ENCODE measurements around the gene PDE7B. TPM values are rescaled to one million over a fixed set of nuclear protein-coding genes. Genes with fewer than 3 reads are reported as not detected.

PDE7B gene
- total and polyA plus RNA-seq, 2 of the 8 experiments (the other 6 are each of a cell fraction or from before 2014, with no cell fraction given): not detected

- Histone ChIP-seq H3K36me3 (ENCODE audit: control insufficient read depth in 2 of 4, insufficient read depth in 4 of 4, low read length in 3 of 4) (no peaks in the 10 kb centered on the region), H3K23ac (ENCODE audit: insufficient read length) (no peak overlapping the region), H2BK15ac (ENCODE audit: low read length) (no peak overlapping the region), H3K9me3 (ENCODE audit: insufficient read depth in 2 of 2, low read depth in 1 of 2, low read length in 1 of 2) (no peaks in the 10 kb centered on the region), H4K91ac (replicated peaks; ENCODE audit: insufficient read length, low read length) (no peak overlapping the region), H3K79me2 (ENCODE audit: control insufficient read depth in 1 of 2, insufficient read depth in 2 of 2, low read length in 2 of 2) (no peaks in the 10 kb centered on the region), H2BK5ac (ENCODE audit: low read depth, low read length) (no peak overlapping the region), H3K23me2 (ENCODE audit: low read depth, low read length) (no peaks in the 10 kb centered on the region; the same call in 1 of the 2 replicates), H3K56ac (replicated peaks; ENCODE audit: insufficient read length, low read depth, low read length) (no peak overlapping the region), H3K4me2 (ENCODE audit: insufficient read depth in 1 of 2, low read depth in 2 of 2, low read length in 2 of 2) (no peak overlapping the region), H3K4me1 (replicated peaks in 1 of 4; ENCODE audit: control insufficient read depth in 3 of 4, insufficient read depth in 4 of 4, low read length in 3 of 4) (no peaks in the 10 kb centered on the region), H4K8ac (ENCODE audit: extremely low read depth, insufficient read depth, low read length) (no peak overlapping the region), H2AFZ (ENCODE audit: low read length) (peak overlapping the region; percentile 10; the same call in 1 of the 2 replicates), H3K14ac (ENCODE audit: insufficient read length) (no peak overlapping the region), H3K27me3 (replicated peaks in 1 of 4; ENCODE audit: control insufficient read depth in 3 of 4, extremely low read depth in 1 of 4, insufficient read depth in 3 of 4, low read length in 3 of 4) (no peaks in the 10 kb centered on the region), H2BK120ac (replicated peaks; ENCODE audit: low read depth, low read length) (no peak overlapping the region), H4K20me1 (replicated peaks in 1 of 2; ENCODE audit: control insufficient read depth in 1 of 2, insufficient read depth in 2 of 2, low read length in 2 of 2) (no peaks in the 10 kb centered on the region), H2AK5ac (ENCODE audit: low read depth, low read length) (no peak overlapping the region), H3K9ac (replicated peaks in 1 of 4; ENCODE audit: extremely low read depth in 1 of 4, low read depth in 3 of 4, low read length in 3 of 4) (no peak overlapping the region), H3K27ac (ENCODE audit: low read depth, low read length) (no peak overlapping the region), H2BK12ac (ENCODE audit: low read depth, low read length) (no peak overlapping the region), H3K4ac (replicated peaks; ENCODE audit: insufficient read length, low read depth, low read length) (no peak overlapping the region), H2BK20ac (ENCODE audit: low read length) (no peak overlapping the region), H3K18ac (ENCODE audit: extremely low read depth, low read length) (no peak overlapping the region), H3K79me1 (ENCODE audit: low read depth, low read length) (no peaks in the 10 kb centered on the region), H4K5ac (ENCODE audit: insufficient read length, low read depth, low read length) (no peak overlapping the region), H3K4me3 (ENCODE audit: extremely low read depth in 1 of 4, insufficient read depth in 2 of 4, low read depth in 3 of 4, low read length in 4 of 4) (no peak overlapping the region)
- ChIA-PET CTCF (ENCODE audit: partially characterized antibody) (interaction anchor here (0.6 to 2.1 kb wide), 7 partner anchors 9 to 376 kb away, joined by 3 to 5 read pairs (median 3); partner anchors contain the start of gene PDE7B), POLR2A (ENCODE audit: partially characterized antibody) (no interaction called here)
- FAIRE-seq (no peak), DNase-seq (ENCODE audit: low read depth in 1 of 2, low spot score in 2 of 2) (no peak)
- 96% methylated on average over 2 of the region's 2 CpGs; no CpG with 5 or more reads in 1 of the 2 experiments for WGBS, 2 experiments (ENCODE audit: extremely low coverage in 1 of 2, insufficient coverage in 1 of 2, insufficient read length in 1 of 2, insufficient replicate concordance in 2 of 2, low coverage in 1 of 2, low lambda C conversion rate in 2 of 2, missing lambda C conversion rate in 1 of 2)
- TF ChIP-seq TAF1 (IDR thresholded peaks at IDR 0.05; ENCODE audit: low read depth, low read length): no peak
- TF ChIP-seq TAF7 (optimal IDR thresholded peaks at IDR 0.05; ENCODE audit: borderline replicate concordance, low read depth, low read length): no peak
- TF ChIP-seq NANOG (IDR thresholded peaks at IDR 0.05; ENCODE audit: insufficient read depth, low read depth, low read length, poor library complexity, severe bottlenecking): no peak
- no peak for TF ChIP-seq RFX5 (IDR thresholded peaks at IDR 0.05; ENCODE audit: borderline replicate concordance, low read depth, low read length)
- TF ChIP-seq SP2 (IDR thresholded peaks at IDR 0.05; ENCODE audit: low read length): no peak
- TF ChIP-seq SRF (IDR thresholded peaks at IDR 0.05; ENCODE audit: low read depth, low read length): no peak
- no peak for TF ChIP-seq MAX (IDR thresholded peaks at IDR 0.05)
- no peak for TF ChIP-seq E2F6 (IDR thresholded peaks at IDR 0.05)
- TF ChIP-seq YY1 (IDR thresholded peaks at IDR 0.05; ENCODE audit: low read depth, low read length): no peak
- TF ChIP-seq CBX5 (IDR thresholded peaks at IDR 0.05; ENCODE audit: low read depth, low read length): no peak
- TF ChIP-seq KDM1A (IDR thresholded peaks at IDR 0.05; ENCODE audit: borderline replicate concordance, low read length): no peak
- TF ChIP-seq ASH2L (IDR thresholded peaks at IDR 0.05; ENCODE audit: low read length): no peak
- no peak for TF ChIP-seq EGR1 (IDR thresholded peaks at IDR 0.05; ENCODE audit: borderline replicate concordance, low read depth, low read length)
Observed at GRCh38 chr6:135906972-135907465, 55.5 kb downstream of the PDE7B start.

Data from H1 (cell line).